Mucosa of descending colon (tissue), 3 donors: ENCODE measurements around the gene CDSN. TPM values are rescaled to one million over a fixed set of nuclear protein-coding genes. Genes with fewer than 3 reads are reported as not detected.

Source experiments
- ATAC-seq: fragments of 200-7000 bp; cut with Tn5 transposase; one replicate; pipeline ENCODE4 v1.9.1; 2020; ENCODE audit warnings: mild to moderate bottlenecking, moderate library complexity
- DNase-seq, 3 donors: peaks; one replicate each; pipeline ENCODE4 v3.0.0-alpha.2; 2020
- H3K36me3 ChIP-seq: fragments of 200-600 bp; one replicate; pipeline ENCODE4 v1.8.0; 2021; ENCODE audit warnings: low read depth, mild to moderate bottlenecking
- H3K4me1 ChIP-seq: fragments of 200-600 bp; one replicate; pipeline ENCODE4 v1.8.0; 2021; ENCODE audit warnings: low read depth, mild to moderate bottlenecking
- H3K4me3 ChIP-seq: fragments of 200-600 bp; one replicate; pipeline ENCODE4 v1.8.0; 2021; ENCODE audit warnings: mild to moderate bottlenecking
- H3K9me3 ChIP-seq: fragments of 200-600 bp; one replicate; pipeline ENCODE4 v1.8.0; 2021; ENCODE audit warnings: mild to moderate bottlenecking
- CTCF ChIP-seq: fragments of 200-600 bp; IDR thresholded peaks from one replicate; pipeline ENCODE4 v1.8.0; 2022; ENCODE audit warnings: antibody characterized with exemption, mild to moderate bottlenecking
- intact Hi-C, 2 donors: fragments of 100-400 bp; cut with DNase I in 1 of 2; cut with micrococcal nuclease in 1 of 2; formaldehyde crosslinking; loops; one replicate each; pipeline versions ENCODE4 v1.11.0 to v1.11.1; 2022; cut with DNase I, micrococcal nuclease
- total RNA-seq, 3 donors: library from RNA; stranded (reverse); fragmentation: NEBNext Ultra II Directional in 2 of 3; extraction: Animal tissue kit (Norgen Biotek cat#: 25700) in 2 of 3; gene quantifications; one replicate each; pipeline versions ENCODE4 v1.2.1 to v1.2.4, GENCODE V29; 2021 to 2023
- donor health status: DM: no; HTN: no; CAD: no; lungs with moderate emphysema.
- donor health status: DM: no; HTN: no; CAD: no.
- donor health status: DM: no; HTN: yes; CAD: no.

The CDSN gene
- total RNA-seq, 3 donors from 2014 or later: not detected

- H3K4me3 ChIP-seq: no peak overlapping the region
- intact Hi-C loops: no loop called here
- no peak for ATAC-seq
- no peak for DNase-seq
- H3K4me1 ChIP-seq: peaks cover 15% of the 10 kb centered on the region
- no peaks in the 10 kb centered on the region for H3K9me3 ChIP-seq
- TF ChIP-seq CTCF: no peak
- H3K36me3 ChIP-seq: no peaks in the 10 kb centered on the region
These were observed 5.5 kb upstream of the CDSN start for GRCh38 chr6:31125586-31126363.

- no peak for TF ChIP-seq CTCF
- peaks cover 15% of the 10 kb centered on the region for H3K4me1 ChIP-seq
- no peak overlapping the region for H3K4me3 ChIP-seq
- H3K36me3 ChIP-seq: no peaks in the 10 kb centered on the region
- no peak for DNase-seq
- ATAC-seq: no peak
- intact Hi-C loops: no loop called here
- H3K9me3 ChIP-seq: no peaks in the 10 kb centered on the region
These were observed 4.9 kb upstream of the CDSN start for GRCh38 chr6:31125162-31125561.

- peaks cover 15% of the 10 kb centered on the region for H3K4me1 ChIP-seq
- H3K36me3 ChIP-seq: no peaks in the 10 kb centered on the region
- intact Hi-C loops: no loop called here
- no peak overlapping the region for H3K4me3 ChIP-seq
- ATAC-seq (peak; percentile 48), DNase-seq (peak; percentile 50 to 76 (median 74))
- H3K9me3 ChIP-seq: no peaks in the 10 kb centered on the region
- no peak for TF ChIP-seq CTCF
These were observed 2.8 kb upstream of the CDSN start for GRCh38 chr6:31122791-31123706.

- DNase-seq: no peak
- intact Hi-C loops: no loop called here
- ATAC-seq: no peak
- Histone ChIP-seq H3K9me3 (no peaks in the 10 kb centered on the region), H3K4me3 (no peak overlapping the region), H3K4me1 (peaks cover 9% of the 10 kb centered on the region), H3K36me3 (no peaks in the 10 kb centered on the region)
- no peak for TF ChIP-seq CTCF
These were observed 1.0 kb upstream of the CDSN start for GRCh38 chr6:31121131-31121790.

GRCh38 chr6:31118178-31118577, 2.1 kb downstream of the CDSN start:
- TF ChIP-seq CTCF: no peak
- Histone ChIP-seq H3K4me3 (no peak overlapping the region), H3K4me1 (peaks cover 22% of the 10 kb centered on the region), H3K9me3 (no peaks in the 10 kb centered on the region), H3K36me3 (no peaks in the 10 kb centered on the region)
- intact Hi-C loops: no loop called here
- DNase-seq: no peak
- ATAC-seq: no peak
